Activated CD4-positive, alpha-beta T cell treated with anti-CD3 and anti-CD28 coated beads for 24 hours (primary cell): ENCODE results near the gene ITIH5.

Source experiments
- DNase-seq, 2 donors: peaks; one replicate each; pipeline ENCODE4 v3.0.0-alpha.2; 2020; ENCODE audit warnings: low read depth in 2 of 2

ITIH5 gene

DNA sequence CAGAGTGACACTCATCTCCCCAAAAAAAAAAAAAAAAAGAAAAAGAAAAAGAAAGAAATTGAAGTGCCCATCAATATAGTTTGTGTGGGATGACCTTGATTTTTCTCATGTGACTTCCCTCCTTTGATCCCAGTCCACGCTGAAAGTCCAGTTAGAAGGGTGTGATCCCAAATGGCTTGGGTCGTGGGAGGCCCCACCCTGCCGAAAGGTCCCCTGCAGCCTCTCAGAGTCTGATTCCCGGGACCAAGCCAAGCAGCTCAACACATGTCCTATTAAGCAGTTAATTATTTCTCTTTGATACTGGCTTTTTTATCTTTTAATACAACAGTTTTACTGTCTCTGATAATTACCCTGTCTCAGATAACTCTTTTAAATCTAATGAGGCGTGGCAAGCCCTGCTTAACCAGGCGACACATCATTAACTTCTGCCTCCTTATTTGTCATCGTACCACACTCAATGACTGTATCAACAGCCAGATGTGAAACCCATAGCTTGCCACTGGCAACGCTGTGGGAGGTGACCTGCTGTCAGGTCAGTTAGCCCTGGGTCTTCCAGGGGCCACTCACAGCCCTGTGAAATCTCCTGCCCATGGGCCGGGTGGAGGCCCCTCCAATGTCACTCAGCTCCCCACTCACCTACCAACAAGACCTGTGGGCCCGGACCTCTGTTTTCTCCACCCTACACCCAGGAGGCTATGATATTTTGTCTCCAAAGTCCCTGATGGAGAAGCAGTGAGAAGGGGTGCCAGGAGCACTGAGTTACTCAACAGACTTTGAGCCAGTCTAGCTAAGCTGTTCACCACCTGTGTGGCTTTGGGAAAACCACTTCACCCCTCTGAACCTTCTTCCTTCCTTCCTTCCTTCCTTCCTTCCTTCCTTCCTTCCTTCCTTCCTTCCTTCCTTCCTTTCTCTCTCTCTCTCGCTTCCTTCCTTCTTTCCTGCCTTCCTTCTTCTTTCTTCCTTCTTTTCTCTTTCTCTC lies 146.0 kb downstream of the ITIH5 start:
- no peak for DNase-seq

DNA sequence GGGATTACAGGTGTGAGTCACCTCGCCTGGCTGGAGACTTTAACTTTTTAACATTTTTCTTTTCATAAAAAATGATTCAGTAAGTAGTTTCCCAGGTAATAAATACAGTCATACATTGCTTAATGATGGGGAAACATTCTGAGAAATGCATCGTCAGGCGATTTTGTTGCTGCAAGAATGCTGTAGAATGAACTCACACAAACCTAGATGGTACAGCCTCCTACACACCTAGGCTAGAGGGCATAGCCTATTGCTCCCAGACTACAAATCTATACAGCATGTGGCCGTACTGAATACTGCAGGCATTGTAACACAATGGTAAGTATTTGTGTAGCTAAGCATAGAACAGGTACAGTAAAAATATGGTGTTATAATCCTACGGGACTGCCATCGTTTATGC lies 147.4 kb downstream of the ITIH5 start:
- DNase-seq = no peak

DNA sequence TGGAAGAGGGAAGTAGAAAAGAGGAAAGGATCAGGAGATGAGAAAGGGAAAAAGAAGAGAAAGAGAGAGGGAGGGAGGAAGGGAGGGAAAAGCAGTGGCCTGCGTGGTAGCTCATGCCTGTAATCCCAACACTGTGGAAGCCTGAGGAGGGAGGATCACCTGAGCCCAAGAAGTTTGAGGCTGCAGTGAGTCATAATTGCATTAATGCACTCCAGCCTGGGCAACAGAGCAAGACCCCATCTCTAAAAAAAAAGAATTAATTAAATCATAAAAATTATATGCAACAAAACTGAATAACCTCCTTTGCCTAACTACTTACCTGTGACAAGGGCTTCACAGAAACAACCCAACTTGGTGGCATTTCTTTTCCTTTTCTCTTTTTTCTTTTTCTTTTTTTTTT lies 148.1 kb downstream of the ITIH5 start:
- DNase-seq = no peak

DNA sequence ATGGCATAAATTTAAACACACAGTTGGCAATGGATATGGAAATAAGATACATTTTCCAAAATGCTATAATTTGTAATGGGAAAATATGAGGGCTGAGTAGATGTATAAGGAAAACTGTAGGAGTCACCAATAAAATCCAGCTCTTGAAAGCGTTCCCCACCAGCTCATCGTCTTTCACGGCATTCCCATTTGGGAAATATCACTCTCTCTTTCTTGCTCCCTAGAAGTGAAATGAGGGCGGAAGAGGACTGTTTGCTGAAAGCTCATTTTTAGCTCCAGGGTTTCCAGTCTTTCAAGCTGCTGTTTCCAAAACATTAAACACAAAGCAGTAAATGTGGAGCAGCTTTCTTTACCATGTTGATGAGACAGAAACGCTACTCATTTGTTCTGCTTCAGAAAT lies 151.3 kb downstream of the ITIH5 start:
- DNase-seq = no peak

DNA sequence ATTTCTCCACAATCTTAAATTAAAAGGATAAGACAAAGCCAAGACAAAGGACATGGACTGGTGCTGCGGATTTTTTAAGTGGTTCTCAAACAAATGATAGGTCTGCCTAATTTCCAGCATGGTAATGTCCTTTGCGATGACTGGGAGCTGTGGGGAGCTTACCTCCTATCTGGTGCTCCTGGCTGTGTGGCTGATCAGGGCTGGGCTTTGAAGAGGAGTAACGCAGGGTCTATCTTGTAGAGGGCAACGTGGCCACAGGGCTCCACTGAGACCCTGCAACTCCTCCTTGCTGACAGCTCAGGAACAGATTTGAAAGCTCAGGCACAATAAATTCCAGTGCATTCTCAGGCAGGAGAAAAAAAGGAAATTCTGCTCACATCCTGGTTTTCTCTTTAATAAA lies 152.8 kb downstream of the ITIH5 start:
- DNase-seq = no peak

DNA sequence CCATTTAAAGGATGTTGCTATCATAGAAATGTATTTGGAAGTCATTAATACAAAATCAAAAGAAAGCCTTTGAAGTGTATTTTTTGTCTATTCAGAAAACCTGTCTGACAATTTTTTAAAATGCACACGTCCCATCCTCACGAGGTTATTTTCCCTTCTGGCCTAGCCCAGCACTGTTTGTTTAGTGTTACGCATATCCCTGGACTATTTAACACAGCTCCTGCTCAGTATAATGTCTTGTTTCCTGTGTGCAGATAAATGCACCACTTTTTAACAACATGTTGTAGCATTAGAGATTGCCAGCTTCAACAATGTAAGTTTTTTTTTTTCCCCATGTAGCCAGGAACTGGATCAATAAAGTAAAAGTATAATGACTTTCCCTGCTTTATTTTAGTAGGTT lies 153.3 kb downstream of the ITIH5 start:
- no peak for DNase-seq

DNA sequence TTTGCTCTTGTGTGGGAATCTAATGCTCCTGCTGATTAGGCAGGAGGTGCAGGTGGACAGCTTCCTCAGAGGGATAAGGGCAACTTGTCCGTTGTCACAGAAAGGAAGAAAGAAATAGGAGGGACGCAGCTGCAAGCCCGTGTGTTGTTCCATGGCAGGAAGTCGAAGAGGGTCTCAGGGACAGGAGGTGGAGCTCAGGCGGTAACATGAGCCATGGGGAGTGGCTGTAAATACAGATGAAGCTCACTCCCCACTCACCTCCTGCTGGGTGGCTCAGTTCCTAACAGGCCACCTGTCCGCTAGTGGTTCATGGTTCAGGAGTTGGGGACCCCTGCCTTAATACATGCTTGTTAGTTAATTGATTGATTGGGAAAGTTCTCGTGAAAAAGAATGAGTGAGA lies 154.3 kb downstream of the ITIH5 start:
- DNase-seq = no peak

DNA sequence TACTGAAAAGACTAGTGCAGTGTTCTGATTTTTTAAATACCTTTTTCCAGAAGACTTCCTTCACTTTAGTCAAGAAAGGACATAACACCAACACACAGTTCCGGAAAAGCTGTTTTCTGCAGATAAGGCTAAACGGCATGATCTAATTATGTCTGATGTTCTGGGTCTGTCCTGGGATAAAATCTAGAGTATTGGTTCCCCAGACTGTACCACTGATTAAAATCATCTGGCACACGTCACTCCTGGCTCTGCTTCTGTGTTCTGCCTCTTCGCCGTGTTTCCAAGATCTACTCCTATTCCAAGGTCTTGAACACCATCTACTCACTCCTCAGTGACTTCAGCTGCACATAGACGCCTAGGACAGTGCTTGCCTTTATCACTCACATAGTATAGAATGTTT lies 155.2 kb downstream of the ITIH5 start:
- no peak for DNase-seq
